B cell (primary cell): ENCODE results near the gene SDK1.

Experiments used
- EZH2 ChIP-seq: IDR thresholded peaks from 2 replicates; pipeline ENCODE4 v1.6.1; 2012; ENCODE audit warnings: borderline replicate concordance, low read depth, mild to moderate bottlenecking, moderate library complexity, low read length; ENCODE audit not compliant: insufficient read depth, poor library complexity, severe bottlenecking
- TF ChIP-seq, protein P1 (sequence below): fragments of 200-600 bp; IDR thresholded peaks from one replicate; pipeline ENCODE4 v1.8.0; 2022; ENCODE audit warnings: antibody characterized with exemption, mild to moderate bottlenecking

DNA sequence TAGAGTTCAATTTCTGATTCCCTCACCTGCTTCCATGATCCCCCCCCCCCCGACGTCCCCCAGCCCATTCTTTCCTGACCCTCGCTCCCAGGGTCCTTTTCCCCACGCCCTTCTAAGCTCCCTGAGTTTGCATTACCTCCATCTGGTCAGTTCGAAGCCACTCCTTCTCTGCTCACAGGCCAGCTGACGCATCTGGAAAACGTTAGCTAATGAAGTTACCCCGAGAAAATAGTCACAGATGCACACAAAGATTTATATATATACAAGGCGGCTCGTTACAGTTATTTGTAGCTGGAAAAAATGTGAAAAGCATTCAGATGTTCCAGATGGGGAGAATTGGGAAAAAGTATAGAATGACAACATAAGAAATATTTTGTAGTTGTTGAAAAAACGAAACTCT lies 751.1 kb downstream of the SDK1 start:
- TF ChIP-seq, protein P1, sequence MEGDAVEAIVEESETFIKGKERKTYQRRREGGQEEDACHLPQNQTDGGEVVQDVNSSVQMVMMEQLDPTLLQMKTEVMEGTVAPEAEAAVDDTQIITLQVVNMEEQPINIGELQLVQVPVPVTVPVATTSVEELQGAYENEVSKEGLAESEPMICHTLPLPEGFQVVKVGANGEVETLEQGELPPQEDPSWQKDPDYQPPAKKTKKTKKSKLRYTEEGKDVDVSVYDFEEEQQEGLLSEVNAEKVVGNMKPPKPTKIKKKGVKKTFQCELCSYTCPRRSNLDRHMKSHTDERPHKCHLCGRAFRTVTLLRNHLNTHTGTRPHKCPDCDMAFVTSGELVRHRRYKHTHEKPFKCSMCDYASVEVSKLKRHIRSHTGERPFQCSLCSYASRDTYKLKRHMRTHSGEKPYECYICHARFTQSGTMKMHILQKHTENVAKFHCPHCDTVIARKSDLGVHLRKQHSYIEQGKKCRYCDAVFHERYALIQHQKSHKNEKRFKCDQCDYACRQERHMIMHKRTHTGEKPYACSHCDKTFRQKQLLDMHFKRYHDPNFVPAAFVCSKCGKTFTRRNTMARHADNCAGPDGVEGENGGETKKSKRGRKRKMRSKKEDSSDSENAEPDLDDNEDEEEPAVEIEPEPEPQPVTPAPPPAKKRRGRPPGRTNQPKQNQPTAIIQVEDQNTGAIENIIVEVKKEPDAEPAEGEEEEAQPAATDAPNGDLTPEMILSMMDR = no peak
- no peak for TF ChIP-seq EZH2
